Vein endothelial cell (primary cell): Measurements from ENCODE around the gene PRELP. TPM values are rescaled to one million over a fixed set of nuclear protein-coding genes. Genes with fewer than 3 reads are reported as not detected.

ENCODE experiments used
- total RNA-seq: library from RNA; depleted of rRNA; stranded (reverse); fragments of >200 nt; gene quantifications from 2 replicates; pipeline ENCODE4 v1.2.3, GENCODE V29; 2012

The PRELP gene
- total RNA-seq = under 0.01 TPM in 1 of 2 replicates, not detected in the other

DNA sequence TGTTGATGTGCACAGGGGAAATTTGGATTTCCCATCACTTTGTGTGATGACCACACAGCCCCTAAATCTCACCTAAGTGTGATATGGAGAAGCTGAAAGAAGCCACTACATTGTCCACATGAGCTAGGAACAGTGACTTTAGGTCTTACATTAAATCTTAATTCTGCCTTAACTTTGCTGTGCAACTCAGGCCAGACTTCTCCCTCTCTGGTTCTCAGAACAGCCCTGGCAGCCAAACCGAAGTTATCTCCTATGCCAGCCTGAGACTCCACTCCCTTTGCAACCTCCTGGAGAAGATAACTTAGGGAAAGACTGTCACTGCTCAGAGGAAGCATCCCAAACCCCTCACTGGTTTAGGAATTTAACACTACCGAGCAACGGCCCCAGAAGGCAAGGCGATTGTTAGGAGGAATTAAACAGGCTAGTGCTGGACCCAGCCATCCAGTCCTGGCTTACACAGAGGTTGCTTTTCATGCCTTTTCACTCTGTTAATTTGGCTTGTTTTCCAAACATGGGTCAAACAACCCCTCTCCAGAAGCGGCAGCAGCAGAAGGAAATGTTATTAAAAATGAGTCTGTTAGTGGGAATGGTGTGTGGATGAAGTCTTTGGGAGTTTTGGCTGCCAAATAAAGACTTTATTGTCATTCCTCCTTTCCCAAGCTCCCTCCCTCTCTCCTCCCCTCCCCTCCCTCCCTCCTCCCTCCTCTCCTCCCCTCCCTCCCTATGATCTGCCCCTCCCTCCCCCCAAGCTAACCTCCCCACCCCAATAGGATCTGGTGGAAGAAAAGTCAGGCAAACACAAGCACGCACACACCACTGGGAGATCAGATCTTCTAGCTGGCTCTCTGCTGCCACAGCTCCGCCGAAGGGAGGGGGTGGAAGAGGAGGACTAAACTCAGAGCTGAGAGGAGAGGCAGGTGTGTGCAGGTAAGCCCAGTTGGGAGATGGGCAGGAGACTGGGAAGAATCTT is at the start of gene PRELP:
PRELP (plus strand) TSS at position 795 of the 970 bp plus-strand sequence. CDS start 7,379 bp downstream, outside the sequence.

DNA sequence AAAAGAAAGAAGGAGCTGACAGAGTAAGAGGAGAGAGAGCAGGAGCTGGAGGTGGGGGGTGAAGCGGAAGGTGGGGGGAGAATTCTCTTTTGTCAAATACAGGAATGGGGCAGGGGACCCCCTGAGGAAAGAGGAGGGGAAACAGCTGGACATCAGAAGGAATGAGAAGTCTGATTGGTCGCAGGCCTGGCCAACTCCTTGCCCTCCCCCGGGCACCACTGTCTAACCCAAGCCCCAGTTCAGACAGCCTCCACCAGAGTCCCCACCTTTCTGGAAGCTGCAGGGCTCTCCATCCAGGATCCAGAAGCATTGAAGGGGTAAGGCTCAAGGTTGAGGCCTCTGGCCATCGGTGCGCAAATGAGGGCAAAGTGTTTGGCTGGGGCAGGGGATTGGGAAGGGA is 18.3 kb downstream of the PRELP start, which contains the start of gene OPTC:
OPTC (plus strand) TSS at position 253 of the 400 bp plus-strand sequence. CDS start 1,853 bp downstream, outside the sequence.

Other genes starting within 250 kb of the PRELP start
- gene CHIT1, start 246.1 kb upstream of the PRELP start, total RNA-seq = not detected in 2 replicates
- 66.9 and 77.1 TPM in 2 replicates for gene BTG2, start 170.3 kb upstream of the PRELP start, total RNA-seq
- gene FMOD, start 124.7 kb upstream of the PRELP start, total RNA-seq = 0.19 and 0.33 TPM in 2 replicates
- not detected in 2 replicates for gene OPTC, start 18.3 kb downstream of the PRELP start, total RNA-seq
- gene ATP2B4, start 151.0 kb downstream of the PRELP start, total RNA-seq = 184 and 225 TPM in 2 replicates